Measurements from ENCODE around the gene ADCY10. TPM values are rescaled to one million over a fixed set of nuclear protein-coding genes. Genes with fewer than 3 reads are reported as not detected.

ADCY10 gene
- polyA plus RNA-seq, 1 donor from 2014 or later = 0.09 TPM

- no peak for TF ChIP-seq POLR2AphosphoS5 (IDR thresholded peaks at IDR 0.05)
Measured at GRCh38 chr1:167862432-167863076, 51.4 kb downstream of the ADCY10 start (continued).

- Histone ChIP-seq H3K4me2 (ENCODE audit: low read length) (no peak overlapping the region), H3K9ac (ENCODE audit: low read length) (no peak overlapping the region), H3K27me3 (ENCODE audit: insufficient read depth, low read depth, low read length) (no peaks in the 10 kb centered on the region), H3K9me2 (ENCODE audit: insufficient read depth, low read length) (no peaks in the 10 kb centered on the region), H3K4me3 (ENCODE audit: low read length) (no peak overlapping the region), H3K9me3 (ENCODE audit: low read length) (no peaks in the 10 kb centered on the region), H3F3A (ENCODE audit: insufficient read depth, low read length, poor library complexity, severe bottlenecking) (no peaks in the 10 kb centered on the region), H3K27ac (ENCODE audit: low read length) (no peak overlapping the region), H4K20me1 (ENCODE audit: insufficient read depth) (no peaks in the 10 kb centered on the region), H3K79me2 (replicated peaks; ENCODE audit: insufficient read depth, low read length) (no peaks in the 10 kb centered on the region), H2AFZ (ENCODE audit: low read depth, low read length) (no peak overlapping the region), H3K36me3 (ENCODE audit: insufficient read depth, low read length) (no peaks in the 10 kb centered on the region)
- no peak for TF ChIP-seq REST (IDR thresholded peaks at IDR 0.05; ENCODE audit: borderline replicate concordance)
- TF ChIP-seq CTCF (IDR thresholded peaks at IDR 0.05; ENCODE audit: poor library complexity, severe bottlenecking) = no peak
- no peak for TF ChIP-seq RAD21 (conservative IDR thresholded peaks at IDR 0.05)
- no peak for TF ChIP-seq EP300 (conservative IDR thresholded peaks at IDR 0.05; ENCODE audit: poor library complexity, severe bottlenecking)
- TF ChIP-seq POLR2AphosphoS5 (IDR thresholded peaks at IDR 0.05) = no peak
- no peak for TF ChIP-seq SMC3 (conservative IDR thresholded peaks at IDR 0.05; ENCODE audit: poor library complexity)
- no peak for TF ChIP-seq EZH2 (IDR thresholded peaks at IDR 0.05; ENCODE audit: borderline replicate concordance, insufficient read depth, low read length, poor library complexity, severe bottlenecking)
- TF ChIP-seq MXI1 (conservative IDR thresholded peaks at IDR 0.05; ENCODE audit: poor library complexity, severe bottlenecking) = no peak
- TF ChIP-seq TAF1 (IDR thresholded peaks at IDR 0.05; ENCODE audit: low read depth) = no peak
Measured at GRCh38 chr1:167861664-167862381, 52.1 kb downstream of the ADCY10 start.

DNA sequence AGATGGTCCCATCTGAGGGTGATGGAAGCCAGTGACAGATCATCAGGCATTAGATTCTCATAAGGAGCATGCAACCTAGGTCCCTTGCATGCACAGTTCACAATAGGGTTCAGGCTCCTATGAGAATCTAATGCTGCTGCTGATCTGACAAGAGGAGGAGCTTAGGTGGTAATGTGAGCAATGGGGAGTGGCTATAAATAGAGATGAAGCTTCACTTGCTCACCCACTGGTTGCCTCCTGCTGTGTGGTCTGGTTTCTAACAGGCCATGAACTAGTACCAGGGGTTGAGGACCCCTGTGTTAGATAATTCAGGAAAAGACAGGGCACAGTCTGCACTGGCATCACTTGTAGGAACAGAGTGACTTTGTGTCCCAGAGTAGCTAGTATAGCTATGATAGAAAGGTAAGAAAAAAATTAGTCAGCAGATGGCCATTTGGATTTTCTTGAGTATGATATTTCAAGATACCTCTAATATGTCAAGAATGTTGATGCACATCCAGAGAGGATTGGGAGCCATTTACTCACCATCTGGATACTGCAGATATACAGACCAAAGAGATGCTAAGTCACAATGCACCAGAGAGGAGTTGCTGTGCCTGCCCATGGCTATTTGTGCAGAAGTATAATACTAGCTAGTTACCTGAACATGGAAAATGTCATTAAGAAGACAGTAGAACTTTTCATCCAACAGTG lies 53.6 kb downstream of the ADCY10 start:
- Histone ChIP-seq H3K27me3 (ENCODE audit: insufficient read depth, low read depth, low read length) (no peaks in the 10 kb centered on the region), H2AFZ (ENCODE audit: low read depth, low read length) (no peak overlapping the region)

More for the DNA sequence above, 53.6 kb downstream of the ADCY10 start:
- Histone ChIP-seq H3K9me2 (ENCODE audit: insufficient read depth, low read length) (no peaks in the 10 kb centered on the region), H3K4me3 (ENCODE audit: low read length) (no peak overlapping the region), H3K9ac (ENCODE audit: low read length) (no peak overlapping the region), H3F3A (ENCODE audit: insufficient read depth, low read length, poor library complexity, severe bottlenecking) (no peaks in the 10 kb centered on the region), H3K79me2 (replicated peaks; ENCODE audit: insufficient read depth, low read length) (no peaks in the 10 kb centered on the region), H3K4me2 (ENCODE audit: low read length) (no peak overlapping the region), H3K36me3 (ENCODE audit: insufficient read depth, low read length) (no peaks in the 10 kb centered on the region), H3K27ac (ENCODE audit: low read length) (no peak overlapping the region), H3K9me3 (ENCODE audit: low read length) (no peaks in the 10 kb centered on the region), H4K20me1 (ENCODE audit: insufficient read depth) (no peaks in the 10 kb centered on the region)
- TF ChIP-seq POLR2AphosphoS5 (IDR thresholded peaks at IDR 0.05) (no peak), TAF1 (IDR thresholded peaks at IDR 0.05; ENCODE audit: low read depth) (no peak), REST (IDR thresholded peaks at IDR 0.05; ENCODE audit: borderline replicate concordance) (no peak), EP300 (conservative IDR thresholded peaks at IDR 0.05; ENCODE audit: poor library complexity, severe bottlenecking) (no peak), RAD21 (conservative IDR thresholded peaks at IDR 0.05) (no peak), EZH2 (IDR thresholded peaks at IDR 0.05; ENCODE audit: borderline replicate concordance, insufficient read depth, low read length, poor library complexity, severe bottlenecking) (no peak), MXI1 (conservative IDR thresholded peaks at IDR 0.05; ENCODE audit: poor library complexity, severe bottlenecking) (no peak), SMC3 (conservative IDR thresholded peaks at IDR 0.05; ENCODE audit: poor library complexity) (no peak), CTCF (IDR thresholded peaks at IDR 0.05; ENCODE audit: poor library complexity, severe bottlenecking) (no peak)

Measured in neural cell (in vitro differentiated cells).